ENCODE data around the gene FLNB.
"Not testable (repeated sequence)": the region's sequence is repeated elsewhere in the genome, so short reads cannot be mapped to it uniquely, and the experiment has no call there.

FLNB gene

DNA sequence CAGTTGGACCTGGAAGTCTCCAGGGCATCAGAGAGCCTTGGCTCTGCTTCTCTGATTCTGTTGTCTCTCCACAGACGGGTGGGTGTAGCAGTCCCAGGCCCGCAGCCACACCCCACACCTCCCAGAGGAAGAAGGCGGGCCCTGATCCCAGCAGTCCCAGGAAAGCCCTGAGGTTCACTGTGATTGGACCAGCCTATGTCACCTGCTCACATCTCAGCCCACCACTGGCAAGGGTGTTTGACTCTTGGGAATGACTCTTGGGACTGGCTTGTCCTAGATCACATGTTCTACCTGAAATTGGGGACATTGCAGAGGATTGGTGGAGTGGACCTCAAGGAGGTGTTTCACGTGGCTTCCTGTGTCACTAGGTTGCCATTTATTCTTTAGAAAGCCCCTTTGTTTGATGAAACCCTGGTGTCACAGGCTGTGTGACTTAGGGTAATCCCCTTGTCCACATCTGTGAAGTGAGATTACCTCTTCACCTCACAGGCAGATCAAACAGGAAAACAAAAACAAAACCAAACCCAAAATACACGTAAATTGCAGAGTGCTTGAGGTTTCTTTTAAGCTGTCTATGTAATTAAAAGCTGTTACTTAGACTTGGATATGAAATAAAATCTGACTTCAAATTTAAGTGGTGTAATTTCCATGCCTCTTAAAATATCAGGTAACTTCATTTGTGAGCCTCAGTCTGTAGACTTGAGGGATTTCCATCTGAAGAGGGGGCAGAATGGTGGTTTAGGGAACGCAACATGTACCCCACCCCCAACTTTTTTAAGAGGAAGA is 26.7 kb downstream of the FLNB start:
- DNase-seq (ENCODE audit: low spot score), result no peak

- no peak for DNase-seq (ENCODE audit: low spot score)
Observed at GRCh38 chr3:58035524-58036255, 27.5 kb downstream of the FLNB start.

DNA sequence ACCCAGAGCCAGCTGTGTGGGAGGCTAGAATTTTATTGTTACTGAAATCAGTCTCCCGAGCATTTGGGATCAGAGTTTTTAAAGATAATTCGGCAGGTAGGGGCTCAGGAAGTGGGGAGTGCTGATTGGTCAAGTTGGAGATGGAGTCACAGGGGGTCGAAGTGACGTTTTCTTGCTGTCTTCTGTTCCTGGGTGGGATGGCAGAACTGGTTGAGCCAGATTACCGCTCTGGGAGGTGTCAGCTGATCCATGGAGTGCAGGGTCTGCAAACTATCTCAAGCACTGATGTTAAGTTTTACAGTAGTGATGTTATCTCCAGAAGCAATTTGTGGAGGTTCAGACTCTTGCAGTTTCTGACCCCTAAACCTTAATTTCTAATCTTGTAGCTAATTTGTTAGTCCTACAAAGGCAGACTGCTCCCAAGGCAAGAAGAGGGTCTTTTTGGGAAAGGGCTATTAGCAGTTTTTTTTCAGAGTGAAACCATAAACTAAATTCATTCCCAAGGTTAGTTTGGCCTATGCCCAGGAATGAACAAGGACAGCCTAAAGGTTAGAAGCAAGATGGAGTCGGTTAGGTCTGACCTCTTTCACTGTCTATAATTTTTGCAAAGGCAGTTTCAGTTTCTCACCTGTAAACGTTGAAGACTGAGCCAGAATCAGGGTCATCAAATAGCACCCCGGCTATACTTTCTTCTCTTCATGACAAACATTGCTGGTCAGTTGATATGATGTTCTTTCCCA is 28.2 kb downstream of the FLNB start:
- no peak for DNase-seq (ENCODE audit: low spot score)

- no peak for DNase-seq (ENCODE audit: low spot score)
Observed at GRCh38 chr3:58037141-58037910, 29.1 kb downstream of the FLNB start.

GRCh38 chr3:58038675-58039292 is 30.6 kb downstream of the FLNB start:
- no peak for DNase-seq (ENCODE audit: low spot score)

GRCh38 chr3:58039601-58040000 is 31.4 kb downstream of the FLNB start:
- DNase-seq (ENCODE audit: low spot score), result no peak

DNA sequence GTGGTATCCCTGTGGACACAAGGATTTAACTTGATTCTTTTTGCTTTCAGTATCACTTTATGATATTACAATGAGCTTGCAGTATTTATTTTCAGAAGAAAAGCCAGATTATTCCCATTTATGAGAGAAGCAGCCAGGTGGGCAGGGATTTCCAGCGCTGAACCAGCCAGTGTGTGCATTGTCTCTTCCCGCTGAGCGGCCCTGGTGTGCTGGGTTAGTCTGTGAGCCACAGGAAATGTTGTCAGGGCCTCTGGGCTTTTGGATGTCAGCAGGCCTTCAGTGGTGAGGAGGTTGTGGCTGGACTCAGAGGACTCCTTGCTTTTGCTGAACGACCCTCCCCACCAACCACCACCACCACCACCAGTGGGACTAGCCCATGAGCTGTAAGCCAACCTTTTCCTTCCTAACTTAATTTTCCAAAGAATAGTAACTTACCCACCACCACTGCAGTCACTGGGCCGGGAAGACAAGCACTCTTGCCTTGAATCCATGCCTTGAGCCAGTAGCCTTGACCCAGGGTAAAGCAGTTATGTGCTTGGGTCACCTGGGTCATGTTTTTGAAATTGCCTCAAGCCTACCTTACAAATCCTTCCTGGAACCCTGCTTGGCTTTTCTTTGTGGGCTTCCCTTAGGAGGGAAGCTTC is 33.1 kb downstream of the FLNB start:
- no peak for DNase-seq (ENCODE audit: low spot score)

GRCh38 chr3:58041826-58042324 is 33.7 kb downstream of the FLNB start:
- no peak for DNase-seq (ENCODE audit: low spot score)

- no peak for DNase-seq (ENCODE audit: low spot score)
Observed at GRCh38 chr3:58042947-58043707, 34.9 kb downstream of the FLNB start.

DNA sequence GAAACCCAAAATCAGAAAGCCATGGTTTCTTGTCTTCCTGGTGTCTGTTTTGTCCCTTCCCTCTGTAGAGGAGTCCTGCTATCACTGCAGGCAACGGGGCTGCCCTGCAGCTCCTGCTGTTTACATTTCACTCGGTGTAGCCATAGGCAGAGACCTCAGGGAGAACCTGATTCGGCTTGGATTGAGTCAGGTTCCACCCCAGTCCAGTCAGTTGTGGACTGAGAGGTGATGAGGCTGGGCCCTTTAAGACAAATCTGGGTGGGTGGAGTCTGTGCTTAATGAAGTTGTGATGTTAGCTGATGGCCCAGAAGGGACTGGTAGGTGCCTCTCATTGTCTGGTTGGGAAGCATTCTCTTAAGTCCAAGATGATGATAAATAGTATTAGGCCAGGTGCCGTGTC is 35.7 kb downstream of the FLNB start:
- DNase-seq (ENCODE audit: low spot score), result no peak

DNA sequence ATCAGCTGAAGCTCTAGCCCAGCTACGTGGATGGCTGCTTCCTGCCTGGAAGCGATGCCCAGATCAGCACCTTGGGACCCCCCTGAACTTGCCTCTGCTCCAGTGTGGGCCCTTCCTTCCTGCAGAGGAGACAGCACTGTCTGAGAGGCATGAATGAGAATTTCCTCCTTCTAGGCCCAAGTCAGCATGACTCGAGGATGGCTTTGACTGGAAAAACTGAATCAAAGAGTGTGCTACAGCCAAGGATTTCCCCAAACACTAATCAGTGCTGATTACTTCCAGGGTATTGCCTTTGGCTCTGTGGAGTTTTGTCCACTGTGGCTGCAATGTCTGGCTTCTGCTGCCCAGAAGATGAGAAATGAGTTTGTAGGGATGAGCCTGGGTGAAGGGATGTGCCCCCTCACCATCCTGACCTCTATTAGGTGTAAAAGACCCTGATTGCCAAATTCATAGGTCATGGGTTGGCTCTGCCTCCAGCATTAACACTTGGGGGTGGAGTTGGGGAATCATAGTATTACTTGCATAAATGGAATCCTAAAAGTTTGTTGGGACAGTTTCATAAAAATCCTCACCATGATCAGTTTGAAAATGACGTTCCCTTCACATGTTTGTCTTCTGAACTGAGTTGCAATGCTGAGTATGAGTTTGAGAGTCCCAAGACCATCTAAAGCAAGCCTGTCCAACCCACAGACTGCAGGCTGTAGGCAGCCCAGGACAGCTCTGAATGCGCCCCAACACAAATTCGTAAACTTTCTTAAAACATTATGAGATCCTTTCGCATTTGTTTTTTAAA is 36.7 kb downstream of the FLNB start:
- DNase-seq (ENCODE audit: low spot score), result no peak

DNA sequence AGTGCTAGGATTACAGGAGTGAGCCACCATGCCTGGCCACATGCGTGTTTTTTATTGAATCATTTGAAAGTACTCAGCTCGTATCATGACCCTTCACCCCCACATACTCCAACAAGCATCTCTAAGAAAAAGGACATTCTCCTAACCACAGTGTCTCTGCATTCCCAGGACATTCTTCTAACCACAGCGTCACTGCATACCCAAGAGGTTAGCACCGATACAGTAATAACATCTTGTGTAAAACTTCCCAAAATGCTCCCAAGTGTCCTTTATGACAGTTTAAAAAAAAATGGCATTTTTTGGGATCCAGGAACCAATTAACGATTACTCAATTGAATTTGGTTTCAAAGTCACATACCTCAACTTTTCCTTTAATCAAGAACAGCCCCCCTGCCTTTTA is 39.6 kb downstream of the FLNB start:
- no peak for DNase-seq (ENCODE audit: low spot score)

DNA sequence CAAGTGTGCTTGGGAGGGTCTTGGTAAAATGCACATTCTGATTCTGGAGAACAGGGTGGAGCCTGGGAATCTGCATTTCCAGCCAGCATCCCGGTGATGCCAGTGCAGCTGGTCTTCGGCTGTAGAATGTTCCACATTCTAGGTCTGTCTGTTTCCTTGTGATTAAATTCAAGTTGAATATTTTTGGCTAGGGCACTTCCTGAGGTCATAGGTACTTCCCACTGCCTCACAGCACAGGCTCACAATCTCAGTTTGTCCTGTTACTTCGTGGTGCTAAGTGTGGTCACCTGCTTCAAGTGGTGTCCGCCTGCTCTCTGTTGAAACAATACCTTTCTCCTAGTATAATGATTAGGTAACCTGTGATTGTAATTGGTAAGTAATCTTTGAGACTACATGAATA is 40.1 kb downstream of the FLNB start:
- DNase-seq (ENCODE audit: low spot score), result no peak

- peak; percentile 49 for DNase-seq (ENCODE audit: low spot score)
Observed at GRCh38 chr3:58049143-58049785, 41.0 kb downstream of the FLNB start.

GRCh38 chr3:58051196-58051595 is 43.0 kb downstream of the FLNB start:
- peak; percentile 91 for DNase-seq (ENCODE audit: low spot score)

DNA sequence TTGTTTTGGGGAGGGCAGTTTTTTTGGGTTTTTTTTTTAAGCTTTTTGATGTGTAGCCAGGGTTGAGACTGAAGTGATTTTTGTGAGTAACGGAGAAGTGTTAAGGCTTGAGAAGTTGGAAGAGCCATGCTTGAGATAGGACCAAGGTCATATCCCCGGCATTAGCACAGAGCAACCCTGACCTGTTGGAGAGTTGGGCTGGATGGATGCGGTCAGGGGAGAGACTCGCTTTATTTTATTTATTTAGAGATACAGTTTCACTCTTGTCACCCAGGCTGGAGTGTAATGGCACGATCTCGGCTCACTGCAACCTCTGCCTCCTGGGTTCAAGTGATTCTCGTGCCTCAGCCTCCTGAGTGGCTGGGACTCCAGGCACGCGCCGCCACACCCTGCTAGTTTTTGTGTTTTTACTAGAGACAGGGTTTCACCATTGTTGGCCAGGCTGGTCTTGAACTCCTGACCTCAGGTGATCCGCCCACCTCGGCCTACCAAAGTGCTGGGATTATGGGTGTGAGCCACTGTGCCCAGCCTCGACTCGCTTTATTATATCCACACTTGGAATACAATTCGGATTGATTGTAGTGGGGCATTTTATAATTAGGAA is 43.5 kb downstream of the FLNB start:
- not testable (repeated sequence) for DNase-seq (ENCODE audit: low spot score)

GRCh38 chr3:58052373-58053273 is 44.4 kb downstream of the FLNB start:
- DNase-seq (ENCODE audit: low spot score), result peak; percentile 94

Data from COLO829 (cell line).